Smooth muscle cell of the umbilical artery (primary cell): ENCODE results near the gene ZMAT2. TPM values are rescaled to one million over a fixed set of nuclear protein-coding genes. Genes with fewer than 3 reads are reported as not detected.

ENCODE experiments used
- total RNA-seq: library from RNA; depleted of rRNA; stranded (reverse); fragments of >200 nt; gene quantifications from 2 replicates; pipeline ENCODE4 v1.2.3, GENCODE V29; 2014

Gene ZMAT2, protein sequence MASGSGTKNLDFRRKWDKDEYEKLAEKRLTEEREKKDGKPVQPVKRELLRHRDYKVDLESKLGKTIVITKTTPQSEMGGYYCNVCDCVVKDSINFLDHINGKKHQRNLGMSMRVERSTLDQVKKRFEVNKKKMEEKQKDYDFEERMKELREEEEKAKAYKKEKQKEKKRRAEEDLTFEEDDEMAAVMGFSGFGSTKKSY
- 50.9 and 65.3 TPM in 2 replicates for total RNA-seq

GRCh38 chr5:140700177-140701144 lies at the start of gene ZMAT2:
ZMAT2 (plus strand) TSS chr5:140700447; CDS start chr5:140700461, 14 bp downstream.

GRCh38 chr5:140664359-140665119 lies 35.7 kb upstream of the ZMAT2 start, which contains the start of gene WDR55:
WDR55 (plus strand) TSS chr5:140664904; CDS start chr5:140664913, 9 bp downstream.

DNA sequence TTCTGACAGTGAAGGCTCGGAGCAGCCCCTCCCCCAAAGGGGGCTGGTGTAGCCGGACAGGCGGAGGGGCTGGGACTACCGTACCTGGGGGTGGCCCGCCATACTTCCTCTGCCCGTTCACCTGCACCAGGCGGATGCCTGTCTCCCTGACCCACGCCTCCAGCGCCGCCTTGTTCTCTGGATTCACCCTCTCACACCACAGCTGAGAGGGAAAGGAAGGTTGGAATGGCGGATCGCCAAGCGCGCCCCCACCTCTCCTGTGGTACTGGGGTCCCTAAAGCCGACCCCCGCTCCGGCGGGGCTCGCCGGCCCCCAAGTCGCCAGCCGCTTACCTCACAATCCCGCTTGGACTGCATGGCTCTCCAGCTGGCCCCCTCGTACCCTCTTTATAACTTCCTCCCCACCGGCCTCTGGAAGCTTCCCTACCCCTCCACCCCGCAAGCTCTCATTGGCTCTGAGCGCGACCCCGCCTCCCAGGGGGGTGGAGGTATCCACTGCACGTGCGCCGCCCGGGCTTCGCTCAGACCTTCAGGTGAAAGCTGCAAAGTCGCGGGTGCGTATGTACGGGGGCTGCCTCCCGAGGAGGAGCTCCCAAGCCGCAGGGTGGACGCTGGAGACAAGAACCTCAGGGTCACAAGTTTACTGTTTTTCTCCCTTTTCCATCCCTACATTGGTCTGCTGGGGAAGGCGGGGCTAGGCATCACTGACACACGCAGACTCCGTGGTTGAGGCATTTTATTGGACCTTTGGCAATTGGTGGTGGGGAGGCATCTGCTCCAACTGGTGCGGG lies 26.9 kb upstream of the ZMAT2 start, which contains the start of gene DND1:
Gene DND1, minus strand, starts transcription at position 390 of the 790 bp plus-strand sequence. Its CDS starts 34 bp downstream, at position 356.

DNA sequence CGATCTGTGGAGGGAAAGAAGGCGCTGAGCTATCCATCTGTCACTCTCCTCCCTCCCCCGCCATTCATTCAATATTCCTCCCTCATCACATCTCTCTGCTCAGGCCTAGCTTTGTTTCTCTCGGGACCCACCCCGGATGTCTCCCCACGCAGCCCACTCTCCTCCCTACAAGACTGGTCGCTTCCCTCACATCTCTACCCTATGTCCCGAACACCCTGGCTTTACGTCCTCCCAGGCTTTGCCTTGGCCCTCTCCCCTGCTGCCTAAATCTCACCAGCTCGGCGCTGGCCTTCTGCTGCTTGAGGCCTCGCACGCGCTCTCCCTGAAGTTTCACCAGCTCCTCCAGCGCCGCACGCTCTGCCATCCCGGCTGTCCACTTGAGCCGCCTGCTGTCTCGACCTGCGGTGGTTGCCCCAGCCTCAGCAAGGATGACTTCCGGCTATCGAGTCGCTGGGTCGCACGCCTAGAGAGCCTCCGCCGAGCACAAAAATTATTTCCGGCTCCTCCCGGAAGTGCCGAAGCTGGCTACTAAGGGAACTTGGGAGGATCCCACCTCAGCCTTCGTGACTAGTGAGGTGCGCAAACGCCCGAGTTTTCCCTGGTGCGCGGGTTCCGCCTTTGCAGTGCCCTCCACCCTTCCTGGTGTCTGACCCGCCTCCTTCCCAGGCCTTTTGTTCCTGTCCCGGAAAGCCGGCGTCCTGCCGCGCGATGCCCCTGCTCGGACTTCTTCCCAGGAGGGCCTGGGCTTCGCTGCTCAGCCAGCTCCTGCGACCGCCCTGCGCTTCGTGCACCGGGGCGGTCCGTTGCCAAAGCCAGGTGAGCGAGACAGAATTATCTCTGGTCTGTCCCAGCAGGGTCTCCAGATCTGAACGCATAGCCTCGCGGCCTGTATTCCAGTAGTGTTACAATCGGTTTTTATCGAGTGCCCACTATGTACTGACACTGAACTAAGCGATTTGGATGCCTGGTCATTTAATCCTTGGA lies 9.0 kb upstream of the ZMAT2 start, which contains the start of the genes HARS1 and HARS2:
Gene HARS1, minus strand, starts transcription at position 430 of the 984 bp plus-strand sequence. Its CDS starts 66 bp downstream, at position 364.
Gene HARS2, plus strand, starts transcription at position 515 of the 984 bp plus-strand sequence. Its CDS starts 194 bp downstream, at position 709.

Other genes with a start within 250 kb of the ZMAT2 start
- 0.28 TPM in 1 of 2 replicates, not detected in the other for gene EIF4EBP3, start 152.8 kb upstream of the ZMAT2 start, total RNA-seq
- 37.7 and 40.6 TPM in 2 replicates for gene SRA1, start 143.0 kb upstream of the ZMAT2 start, total RNA-seq
- 19.2 and 24.1 TPM in 2 replicates for gene APBB3, start 135.8 kb upstream of the ZMAT2 start, total RNA-seq
- gene SLC35A4, start 135.6 kb upstream of the ZMAT2 start, total RNA-seq: 13.1 and 35.8 TPM in 2 replicates
- gene CD14, start 67.3 kb upstream of the ZMAT2 start, total RNA-seq: 0.55 and 0.59 TPM in 2 replicates
- gene TMCO6, start 61.0 kb upstream of the ZMAT2 start, total RNA-seq: 3.6 and 5.8 TPM in 2 replicates
- gene NDUFA2, start 52.8 kb upstream of the ZMAT2 start, total RNA-seq: 12.5 and 38.0 TPM in 2 replicates
- 81.7 and 91.5 TPM in 2 replicates for gene IK, start 52.6 kb upstream of the ZMAT2 start, total RNA-seq
- gene WDR55, start 35.5 kb upstream of the ZMAT2 start, total RNA-seq: 19.3 and 26.9 TPM in 2 replicates
- gene DND1, start 26.9 kb upstream of the ZMAT2 start, total RNA-seq: 0.18 and 0.30 TPM in 2 replicates
- 60.3 and 81.0 TPM in 2 replicates for gene HARS1, start 9.1 kb upstream of the ZMAT2 start, total RNA-seq
- gene HARS2, start 9.0 kb upstream of the ZMAT2 start, total RNA-seq: 28.2 and 34.6 TPM in 2 replicates
- gene PCDHA1, start 85.7 kb downstream of the ZMAT2 start, total RNA-seq: under 0.01 and 0.09 TPM in 2 replicates
- 0.05 TPM in 1 of 2 replicates, not detected in the other for gene PCDHA2, start 94.4 kb downstream of the ZMAT2 start, total RNA-seq
- gene PCDHA3, start 100.6 kb downstream of the ZMAT2 start, total RNA-seq: 0.23 and 0.59 TPM in 2 replicates
- 0.32 and 0.89 TPM in 2 replicates for gene PCDHA4, start 106.6 kb downstream of the ZMAT2 start, total RNA-seq
- gene PCDHA5, start 121.2 kb downstream of the ZMAT2 start, total RNA-seq: under 0.01 and 0.05 TPM in 2 replicates
- 0.60 and 0.89 TPM in 2 replicates for gene PCDHA6, start 127.5 kb downstream of the ZMAT2 start, total RNA-seq
- gene PCDHA7, start 133.8 kb downstream of the ZMAT2 start, total RNA-seq: 0.74 and 2.4 TPM in 2 replicates
- gene PCDHA8, start 140.7 kb downstream of the ZMAT2 start, total RNA-seq: under 0.01 and 0.23 TPM in 2 replicates
- gene PCDHA9, start 147.9 kb downstream of the ZMAT2 start, total RNA-seq: under 0.01 and 0.09 TPM in 2 replicates
- gene PCDHA10, start 155.4 kb downstream of the ZMAT2 start, total RNA-seq: 0.23 and 0.59 TPM in 2 replicates
- 0.18 and 0.30 TPM in 2 replicates for gene PCDHA11, start 168.5 kb downstream of the ZMAT2 start, total RNA-seq
- gene PCDHA12, start 174.9 kb downstream of the ZMAT2 start, total RNA-seq: 0.18 and 0.59 TPM in 2 replicates
- 0.09 TPM in 1 of 2 replicates, not detected in the other for gene PCDHA13, start 181.7 kb downstream of the ZMAT2 start, total RNA-seq
- 0.09 and 0.30 TPM in 2 replicates for gene PCDHAC1, start 225.9 kb downstream of the ZMAT2 start, total RNA-seq